PC-3 (cell line): ENCODE results near the gene L1TD1. TPM values are rescaled to one million over a fixed set of nuclear protein-coding genes. Genes with fewer than 3 reads are reported as not detected.

Experiments used
- ATAC-seq: fragments of 200-7000 bp; cut with Tn5 transposase; 2 replicates; pipeline ENCODE4 v1.9.1; 2020; ENCODE audit warnings: mild to moderate bottlenecking, moderate library complexity
- BruUV-seq: library from RNA; stranded (reverse); fragments of 400-500 nt; replicated peaks from 2 replicates; lab custom pipeline; 2021; lab: Mats Ljungman, UMichigan
- CTCF ChIA-PET: fragments of 300-600 bp; sonication (Branson Sonifier 250); formaldehyde crosslinking; loops from one replicate; lab custom pipeline; 2022; ENCODE audit warnings: antibody characterized with exemption; lab: Charles Lee
- POLR2A ChIA-PET: fragments of 300-600 bp; sonication (Branson Sonifier 250); formaldehyde crosslinking; loops from one replicate; lab custom pipeline; 2022; ENCODE audit warnings: antibody characterized with exemption; ENCODE audit not compliant: unreplicated experiment; lab: Charles Lee
- DNase-seq: peaks from one replicate; pipeline ENCODE4 v3.0.0-alpha.2; 2015
- H2AFZ ChIP-seq: fragments of 300-600 bp; sonication (generic); 2 replicates; pipeline ENCODE4 v1.6.0; 2016; ENCODE audit warnings: antibody characterized with exemption, low read length
- H3F3A ChIP-seq: fragments of 300-600 bp; sonication (generic); one replicate; pipeline ENCODE4 v1.6.0; 2017; ENCODE audit warnings: antibody characterized with exemption, low read length, control low read depth, mild to moderate bottlenecking; ENCODE audit not compliant: unreplicated experiment
- H3K27ac ChIP-seq: fragments of 300-600 bp; sonication (generic); 2 replicates; pipeline ENCODE4 v1.5.1; 2016; ENCODE audit warnings: mild to moderate bottlenecking, low read length
- H3K27me3 ChIP-seq: fragments of 300-600 bp; sonication (generic); 2 replicates; pipeline ENCODE4 v1.6.1; 2016; ENCODE audit warnings: low read length, mixed read lengths
- H3K36me3 ChIP-seq: fragments of 300-600 bp; sonication (generic); 2 replicates; pipeline ENCODE4 v1.6.1; 2016; ENCODE audit warnings: low read depth, mixed run types, low read length, mixed read lengths
- H3K4me1 ChIP-seq: fragments of 300-600 bp; sonication (generic); 2 replicates; pipeline ENCODE4 v1.5.1; 2016; ENCODE audit warnings: low read length; ENCODE audit not compliant: insufficient read depth
- H3K4me2 ChIP-seq: fragments of 300-600 bp; sonication (generic); 2 replicates; pipeline ENCODE4 v1.6.0; 2016; ENCODE audit warnings: low read length
- H3K4me3 ChIP-seq: fragments of 300-600 bp; sonication (generic); 2 replicates; pipeline ENCODE4 v1.5.1; 2016; ENCODE audit warnings: mild to moderate bottlenecking, low read length, mixed read lengths
- H3K79me2 ChIP-seq: fragments of 300-600 bp; sonication (generic); 2 replicates; pipeline ENCODE4 v1.6.1; 2017; ENCODE audit warnings: low read length, mixed read lengths
- H3K9ac ChIP-seq: fragments of 300-600 bp; sonication (generic); 2 replicates; pipeline ENCODE4 v1.6.0; 2016; ENCODE audit warnings: mild to moderate bottlenecking, low read length
- H3K9me2 ChIP-seq: fragments of 300-600 bp; sonication (generic); replicated peaks from 2 replicates; pipeline ENCODE4 v1.6.1; 2016; ENCODE audit warnings: mixed run types, low read length, mixed read lengths
- H3K9me3 ChIP-seq: fragments of 300-600 bp; sonication (generic); 2 replicates; pipeline ENCODE4 v1.6.1; 2016; ENCODE audit warnings: low read length, mixed read lengths
- H4K20me1 ChIP-seq: fragments of 300-600 bp; sonication (generic); 2 replicates; pipeline ENCODE4 v1.6.1; 2016; ENCODE audit warnings: low read length, mixed read lengths
- EZH2 ChIP-seq: fragments of 300-600 bp; sonication (generic); IDR thresholded peaks from one replicate; pipeline ENCODE4 v1.6.1; 2017; ENCODE audit warnings: antibody characterized with exemption, mild to moderate bottlenecking, low read length; ENCODE audit not compliant: unreplicated experiment
- EZH2phosphoT487 ChIP-seq: fragments of 300-600 bp; sonication (generic); IDR thresholded peaks from 2 replicates; pipeline ENCODE4 v1.6.1; 2018; ENCODE audit warnings: mild to moderate bottlenecking, antibody characterized with exemption, low read length, borderline replicate concordance
- intact Hi-C: fragments of 100-400 bp; cut with micrococcal nuclease; formaldehyde crosslinking; loops from 2 replicates; pipeline ENCODE4 v1.9.0; 2023
- total RNA-seq: library from RNA; depleted of rRNA; stranded (reverse); fragments of >200 nt; gene quantifications from 2 replicates; pipeline ENCODE4 v1.2.3, GENCODE V29; 2014
- TF ChIP-seq, protein P1 (sequence below): fragments of 300-600 bp; sonication (generic); conservative IDR thresholded peaks from 2 replicates; pipeline ENCODE4 v1.5.1; 2017; ENCODE audit warnings: antibody characterized with exemption, low read depth, mild to moderate bottlenecking, low read length

L1TD1 gene
- total RNA-seq, 1 experiment from 2014 or later, result not detected

DNA sequence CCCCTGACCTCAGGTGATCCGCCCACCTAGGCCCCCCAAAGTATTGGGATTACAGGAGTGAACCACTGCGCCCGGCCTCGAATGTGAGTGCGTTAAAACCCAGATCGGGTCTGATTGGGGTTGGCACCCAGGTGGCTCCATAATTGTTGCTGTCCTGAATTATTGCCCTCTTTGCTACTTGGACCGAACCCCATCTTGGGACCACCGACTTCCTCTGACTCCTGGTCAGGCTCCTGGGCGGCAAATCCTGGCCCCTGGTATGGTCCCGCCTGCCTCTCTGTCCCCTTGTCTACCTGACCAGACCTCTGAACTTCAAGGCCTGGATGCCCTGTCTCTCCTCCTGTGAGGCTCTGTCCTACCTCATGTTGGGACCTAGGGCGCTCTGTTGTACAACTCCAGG is 32.8 kb downstream of the L1TD1 start:
- H2AFZ ChIP-seq, result no peak overlapping the region
- peaks cover 25% of the 10 kb centered on the region for H3K4me1 ChIP-seq
- no peaks in the 10 kb centered on the region for H3K9me2 ChIP-seq
- H3K9me3 ChIP-seq, result no peaks in the 10 kb centered on the region
- no peak overlapping the region for H3K9ac ChIP-seq
- no peaks in the 10 kb centered on the region for H3K79me2 ChIP-seq
- no peak overlapping the region for H3K4me3 ChIP-seq
- H3K27ac ChIP-seq, result no peak overlapping the region
- no peaks in the 10 kb centered on the region for H3K36me3 ChIP-seq
- ChIA-PET CTCF (no interaction called here), POLR2A (no interaction called here)
- H3K4me2 ChIP-seq, result no peak overlapping the region
- no peaks in the 10 kb centered on the region for H4K20me1 ChIP-seq
- BruUV-seq, result no TSS peak
- H3F3A ChIP-seq, result no peaks in the 10 kb centered on the region
- intact Hi-C loops, result no loop called here
- ATAC-seq (no peak), DNase-seq (no peak)
- TF ChIP-seq, protein P1, sequence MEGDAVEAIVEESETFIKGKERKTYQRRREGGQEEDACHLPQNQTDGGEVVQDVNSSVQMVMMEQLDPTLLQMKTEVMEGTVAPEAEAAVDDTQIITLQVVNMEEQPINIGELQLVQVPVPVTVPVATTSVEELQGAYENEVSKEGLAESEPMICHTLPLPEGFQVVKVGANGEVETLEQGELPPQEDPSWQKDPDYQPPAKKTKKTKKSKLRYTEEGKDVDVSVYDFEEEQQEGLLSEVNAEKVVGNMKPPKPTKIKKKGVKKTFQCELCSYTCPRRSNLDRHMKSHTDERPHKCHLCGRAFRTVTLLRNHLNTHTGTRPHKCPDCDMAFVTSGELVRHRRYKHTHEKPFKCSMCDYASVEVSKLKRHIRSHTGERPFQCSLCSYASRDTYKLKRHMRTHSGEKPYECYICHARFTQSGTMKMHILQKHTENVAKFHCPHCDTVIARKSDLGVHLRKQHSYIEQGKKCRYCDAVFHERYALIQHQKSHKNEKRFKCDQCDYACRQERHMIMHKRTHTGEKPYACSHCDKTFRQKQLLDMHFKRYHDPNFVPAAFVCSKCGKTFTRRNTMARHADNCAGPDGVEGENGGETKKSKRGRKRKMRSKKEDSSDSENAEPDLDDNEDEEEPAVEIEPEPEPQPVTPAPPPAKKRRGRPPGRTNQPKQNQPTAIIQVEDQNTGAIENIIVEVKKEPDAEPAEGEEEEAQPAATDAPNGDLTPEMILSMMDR, result no peak
- no peak for TF ChIP-seq EZH2phosphoT487
- no peak for TF ChIP-seq EZH2
- H3K27me3 ChIP-seq, result no peaks in the 10 kb centered on the region

DNA sequence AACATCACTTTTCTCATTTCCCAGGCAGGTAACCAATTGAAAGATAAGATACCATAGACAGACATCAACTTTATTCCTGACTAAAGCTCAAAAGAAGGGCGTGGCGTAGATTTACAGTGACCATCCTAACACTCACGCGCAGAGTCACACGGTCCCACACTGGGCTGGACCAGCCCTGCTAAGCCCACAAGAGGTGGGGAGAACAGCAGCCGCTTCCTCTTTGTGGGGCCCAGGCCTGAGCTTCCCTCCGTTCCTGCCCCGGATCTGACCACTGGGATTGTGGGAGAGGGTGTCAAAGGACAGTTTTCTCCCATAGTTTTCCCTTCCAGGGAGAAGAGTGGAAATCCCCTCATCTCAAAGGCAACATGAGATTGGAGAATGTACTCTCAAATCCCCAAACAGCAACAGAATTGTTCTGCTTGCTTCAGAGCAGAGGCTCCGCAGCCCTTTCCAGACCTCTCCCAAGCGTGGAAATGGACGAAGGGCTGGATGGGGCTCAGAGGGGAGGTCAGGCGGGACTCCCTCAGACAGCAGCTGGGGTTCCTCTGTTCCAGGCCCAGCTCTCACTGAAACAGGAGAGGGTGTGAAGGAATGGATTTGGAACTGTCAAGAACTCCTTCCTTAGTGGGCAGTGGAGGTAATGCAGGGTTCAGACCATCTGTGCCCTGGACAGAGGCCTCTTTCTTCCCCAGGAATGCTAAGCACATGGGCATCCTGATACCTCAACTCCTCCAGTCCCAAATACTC is 33.7 kb downstream of the L1TD1 start:
- ATAC-seq, result no peak
- Histone ChIP-seq H2AFZ (no peak overlapping the region), H3K9me2 (no peaks in the 10 kb centered on the region), H3K4me2 (no peak overlapping the region), H3F3A (no peaks in the 10 kb centered on the region), H3K4me3 (no peak overlapping the region), H3K79me2 (no peaks in the 10 kb centered on the region), H3K9me3 (no peaks in the 10 kb centered on the region), H4K20me1 (no peaks in the 10 kb centered on the region), H3K27ac (no peak overlapping the region), H3K9ac (no peak overlapping the region), H3K27me3 (no peaks in the 10 kb centered on the region), H3K36me3 (no peaks in the 10 kb centered on the region), H3K4me1 (peaks cover 25% of the 10 kb centered on the region)
- ChIA-PET POLR2A (no interaction called here), CTCF (no interaction called here)
- no TSS peak for BruUV-seq
- TF ChIP-seq, protein P1, result no peak
- no peak for TF ChIP-seq EZH2
- TF ChIP-seq EZH2phosphoT487, result no peak
- intact Hi-C loops, result no loop called here
- no peak for DNase-seq

DNA sequence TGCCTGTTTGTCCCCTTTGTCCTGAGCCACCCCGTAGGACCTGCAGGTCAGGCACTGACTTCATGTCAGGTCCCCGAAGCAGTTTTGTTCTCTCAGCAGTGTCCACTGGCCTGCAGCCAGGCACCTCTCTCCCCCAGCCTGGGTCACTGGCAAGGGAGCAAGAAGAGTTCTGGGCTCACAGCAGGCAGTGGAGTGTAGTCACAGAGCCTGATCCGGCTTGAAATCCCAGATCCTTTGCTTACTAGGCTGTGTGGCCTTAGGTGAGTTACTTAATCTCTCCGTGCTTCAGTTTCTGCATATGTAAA is 34.2 kb downstream of the L1TD1 start:
- Histone ChIP-seq H3K9ac (no peak overlapping the region), H3K27me3 (no peaks in the 10 kb centered on the region), H3K4me2 (no peak overlapping the region), H3K9me3 (no peaks in the 10 kb centered on the region), H3K79me2 (no peaks in the 10 kb centered on the region), H2AFZ (no peak overlapping the region), H3K4me3 (no peak overlapping the region), H3K4me1 (peaks cover 25% of the 10 kb centered on the region), H3K27ac (no peak overlapping the region), H4K20me1 (no peaks in the 10 kb centered on the region), H3K9me2 (no peaks in the 10 kb centered on the region), H3K36me3 (no peaks in the 10 kb centered on the region), H3F3A (no peaks in the 10 kb centered on the region)
- intact Hi-C loops, result no loop called here
- no TSS peak for BruUV-seq
- CTCF ChIA-PET, result no interaction called here
- POLR2A ChIA-PET, result no interaction called here
- ATAC-seq (no peak), DNase-seq (no peak)
- TF ChIP-seq EZH2phosphoT487 (no peak), EZH2 (no peak)
- TF ChIP-seq, protein P1, result no peak
